Placental pericyte (primary cell): ENCODE results near the gene MYL9. TPM values are rescaled to one million over a fixed set of nuclear protein-coding genes. Genes with fewer than 3 reads are reported as not detected.

Experiments
- small RNA-seq: library from RNA; depleted of rRNA; stranded (forward); fragments of <200 nt; gene quantifications from one replicate; pipeline ENCODE3, GENCODE V24; 2012; ENCODE audit warnings: low replicate concordance
- total RNA-seq: library from RNA; depleted of rRNA; stranded (reverse); fragments of >200 nt; gene quantifications from 2 replicates; pipeline ENCODE4 v1.2.3, GENCODE V29; 2012

Gene MYL9
- 120 and 127 TPM in 2 replicates for total RNA-seq

GRCh38 chr20:36541227-36541767 is at the start of gene MYL9:
Gene MYL9 (plus strand): TSS chr20:36541519. CDS start chr20:36544885, 3,366 bp downstream.

GRCh38 chr20:36573103-36573797 is 31.9 kb downstream of the MYL9 start, which contains the start of gene TGIF2:
Gene TGIF2 (plus strand): TSS chr20:36573597. CDS start chr20:36578775, 5,178 bp downstream.

Small RNA genes within 50 kb of the gene (small RNA-seq; reads per million reads assigned to genes)
- not detected for gene RF00017

Other genes with a start within 250 kb of the MYL9 start
- 28.4 and 42.7 TPM in 2 replicates for gene DLGAP4, start 235.2 kb upstream of the MYL9 start, total RNA-seq
- gene TGIF2, start 32.1 kb downstream of the MYL9 start, total RNA-seq: 5.9 and 11.0 TPM in 2 replicates
- gene RAB5IF, start 64.3 kb downstream of the MYL9 start, total RNA-seq: 73.1 and 87.8 TPM in 2 replicates
- not detected in 2 replicates for gene SLA2, start 104.7 kb downstream of the MYL9 start, total RNA-seq
- gene NDRG3, start 204.6 kb downstream of the MYL9 start, total RNA-seq: 15.1 and 25.9 TPM in 2 replicates
- gene DSN1, start 232.2 kb downstream of the MYL9 start, total RNA-seq: 3.5 and 27.9 TPM in 2 replicates